GM12878 (cell line): ENCODE measurements around the gene RNF31. TPM values are rescaled to one million over a fixed set of nuclear protein-coding genes. Genes with fewer than 3 reads are reported as not detected.

Experiments used
- CEBPB ChIP-seq, 2 experiments: fragments of 150-350 bp in 1 of 2; IDR thresholded peaks; 2 replicates each; pipeline ENCODE4 v1.6.1; 2012 to 2014; ENCODE audit warnings: low read depth in 2 of 2, low read length in 2 of 2, borderline replicate concordance in 1 of 2, inconsistent platforms in 1 of 2
- CHD4 ChIP-seq: fragments of 200-600 bp; sonication (generic); IDR thresholded peaks from 2 replicates; pipeline ENCODE4 v1.6.1; 2016; ENCODE audit warnings: mild to moderate bottlenecking
- CTCF ChIP-seq, 3 experiments: IDR thresholded peaks in 2 of 3; conservative IDR thresholded peaks in 1 of 3; 2 replicates each; pipeline ENCODE4 v1.5.1; 2011; ENCODE audit warnings: low read depth in 3 of 3, low read length in 3 of 3, mild to moderate bottlenecking in 3 of 3, control low read depth in 2 of 3, moderate library complexity in 2 of 3, inconsistent platforms in 1 of 3, mixed read lengths in 1 of 3; ENCODE audit not compliant: control insufficient read depth in 2 of 3, insufficient read depth in 1 of 3; ENCODE audit errors: extremely low read depth in 1 of 3
- FOXM1 ChIP-seq: IDR thresholded peaks from 2 replicates; pipeline ENCODE4 v1.6.1; 2012; ENCODE audit warnings: low read depth, mild to moderate bottlenecking, inconsistent platforms, low read length, moderate library complexity
- GATAD2B ChIP-seq: fragments of 450-650 bp; conservative IDR thresholded peaks from 2 replicates; pipeline ENCODE4 v1.6.1; 2017; ENCODE audit warnings: low read depth, mild to moderate bottlenecking, moderate library complexity
- HDAC6 ChIP-seq: fragments of 200-600 bp; sonication (generic); IDR thresholded peaks from one replicate; pipeline ENCODE4 v1.8.0; 2017; ENCODE audit warnings: antibody characterized with exemption; ENCODE audit not compliant: unreplicated experiment
- HSF1 ChIP-seq: fragments of 150-350 bp; IDR thresholded peaks from 2 replicates; pipeline ENCODE4 v1.6.1; 2014; ENCODE audit warnings: mild to moderate bottlenecking, low read depth, low read length
- KAT2A ChIP-seq: conservative IDR thresholded peaks from 2 replicates; pipeline ENCODE4 v1.6.1; 2011; ENCODE audit warnings: low read depth, low read length; ENCODE audit not compliant: control insufficient read depth
- RAD21 ChIP-seq: IDR thresholded peaks from 2 replicates; pipeline ENCODE4 v1.6.1; 2011; ENCODE audit warnings: mild to moderate bottlenecking, low read depth, low read length, moderate library complexity; ENCODE audit not compliant: insufficient read depth
- RB1 ChIP-seq: fragments of 450-650 bp; formaldehyde crosslinking; IDR thresholded peaks from 2 replicates; pipeline ENCODE4 v1.6.1; 2017; ENCODE audit warnings: mild to moderate bottlenecking, borderline replicate concordance
- SIX5 ChIP-seq: IDR thresholded peaks from 2 replicates; pipeline ENCODE4 v1.6.1; 2011; ENCODE audit warnings: mild to moderate bottlenecking, low read depth, low read length, moderate library complexity; ENCODE audit not compliant: severe bottlenecking
- SMAD1 ChIP-seq: fragments of 450-650 bp; IDR thresholded peaks from 2 replicates; pipeline ENCODE4 v1.6.1; 2018; ENCODE audit warnings: mild to moderate bottlenecking, low read depth; ENCODE audit not compliant: partially characterized antibody
- SMARCA5 ChIP-seq: fragments of 450-650 bp; IDR thresholded peaks from 2 replicates; pipeline ENCODE4 v1.6.1; 2017; ENCODE audit warnings: mild to moderate bottlenecking
- SP1 ChIP-seq: IDR thresholded peaks from one replicate; pipeline ENCODE4 v1.6.1; 2011; ENCODE audit warnings: low read depth, low read length
- SRF ChIP-seq, 2 experiments: IDR thresholded peaks; 2 replicates each; pipeline ENCODE4 v1.6.1; 2011; ENCODE audit warnings: low read depth in 2 of 2, low read length in 2 of 2, mild to moderate bottlenecking in 1 of 2, moderate library complexity in 1 of 2
- ZNF687 ChIP-seq: fragments of 450-650 bp; IDR thresholded peaks from 2 replicates; pipeline ENCODE4 v1.6.1; 2017; ENCODE audit warnings: mild to moderate bottlenecking, moderate library complexity
- polyA plus RNA-seq, 11 experiments: library from polyadenylated mRNA; depleted of rRNA in 4 of 11; unstranded in 6 of 11; stranded (reverse) in 5 of 11; fragments of >200 nt; fragmentation: Nextera tagmentation in 4 of 11; fragmentation: Illumina TruSeq in 1 of 11; extraction: Ambion mirVana in 4 of 11; extraction: Trizol in 1 of 11; gene quantifications; 1 replicate in 1 of 11; 2 replicates in 10 of 11; pipeline versions ENCODE4 v1.2.1 to v1.2.3, GENCODE V29; 2011 to 2016; ENCODE audit warnings: inconsistent platforms in 2 of 11, missing spikeins in 2 of 11, low read depth in 1 of 11
- total RNA-seq, 4 experiments: library from RNA; depleted of rRNA in 3 of 4; stranded (reverse); fragments of >200 nt in 3 of 4; fragmentation: Illumina TruSeq in 1 of 4; extraction: Trizol in 1 of 4; gene quantifications; 2 replicates each; pipeline versions ENCODE4 v1.2.1 to v1.2.3, GENCODE V29; 2013 to 2021
- TF ChIP-seq, protein P1 (sequence below): fragments of 450-650 bp; IDR thresholded peaks from 2 replicates; pipeline ENCODE4 v1.6.1; 2017; ENCODE audit warnings: low read depth, mild to moderate bottlenecking, moderate library complexity

The RNF31 gene
- total and polyA plus RNA-seq, 10 of the 15 experiments (the other 5 are each of a cell fraction or from before 2014, with no cell fraction given) = 8.5 to 92.7 (median 52.0) TPM

DNA sequence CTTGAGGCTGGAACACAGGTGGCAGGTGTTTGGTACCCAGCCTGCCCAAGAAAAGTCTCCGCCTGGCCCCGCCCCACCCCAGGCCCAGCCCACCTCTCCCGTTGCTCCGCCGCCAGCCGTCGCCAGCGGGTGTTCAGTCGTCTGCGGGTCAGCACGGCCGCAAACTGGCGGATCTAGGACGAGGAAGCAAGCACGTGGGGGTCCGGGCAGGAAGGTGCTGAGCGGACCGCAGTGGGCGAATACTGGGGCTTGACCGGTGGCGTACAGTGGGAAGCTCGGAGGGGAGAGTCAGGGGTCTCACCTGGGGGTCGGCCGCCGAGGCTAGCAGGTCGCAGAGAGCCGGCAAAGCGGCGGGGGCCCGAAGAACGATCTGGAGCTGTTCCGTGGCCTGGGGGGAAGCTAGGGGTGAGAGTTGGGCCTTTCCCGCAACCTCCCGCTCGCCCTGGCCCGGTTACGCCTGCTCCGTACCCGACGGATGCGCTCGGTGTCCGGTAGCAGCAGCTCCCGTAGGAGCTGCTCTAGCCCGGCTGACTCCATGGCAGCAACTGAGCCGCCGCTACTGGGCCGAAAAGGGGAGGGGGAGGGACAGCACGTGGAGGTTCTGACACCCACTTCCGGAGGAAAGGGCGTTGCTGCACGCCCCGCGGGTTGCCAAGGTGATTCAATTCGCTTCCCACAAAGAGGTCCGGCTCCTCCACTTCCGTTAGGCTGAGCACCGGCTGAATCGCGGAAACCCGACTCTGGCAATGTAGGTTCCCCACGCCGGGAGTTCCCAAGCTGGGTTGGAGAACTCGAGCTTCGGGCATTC, 41.2 kb downstream of the RNF31 start, which contains the start of gene IPO4 (continued):
- TF ChIP-seq HDAC6 = no peak
- TF ChIP-seq, protein P1, sequence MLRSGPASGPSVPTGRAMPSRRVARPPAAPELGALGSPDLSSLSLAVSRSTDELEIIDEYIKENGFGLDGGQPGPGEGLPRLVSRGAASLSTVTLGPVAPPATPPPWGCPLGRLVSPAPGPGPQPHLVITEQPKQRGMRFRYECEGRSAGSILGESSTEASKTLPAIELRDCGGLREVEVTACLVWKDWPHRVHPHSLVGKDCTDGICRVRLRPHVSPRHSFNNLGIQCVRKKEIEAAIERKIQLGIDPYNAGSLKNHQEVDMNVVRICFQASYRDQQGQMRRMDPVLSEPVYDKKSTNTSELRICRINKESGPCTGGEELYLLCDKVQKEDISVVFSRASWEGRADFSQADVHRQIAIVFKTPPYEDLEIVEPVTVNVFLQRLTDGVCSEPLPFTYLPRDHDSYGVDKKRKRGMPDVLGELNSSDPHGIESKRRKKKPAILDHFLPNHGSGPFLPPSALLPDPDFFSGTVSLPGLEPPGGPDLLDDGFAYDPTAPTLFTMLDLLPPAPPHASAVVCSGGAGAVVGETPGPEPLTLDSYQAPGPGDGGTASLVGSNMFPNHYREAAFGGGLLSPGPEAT = peak; percentile 84
- TF ChIP-seq RB1 = peak; percentile 97
- TF ChIP-seq SRF (IDR thresholded peaks at IDR 0.05; ENCODE audit: low read depth in 2 of 2, low read length in 2 of 2) = peak; percentile 59 to 95; a peak in 3 of 4 replicates
- TF ChIP-seq SP1 = peak; percentile 92
- no peak for TF ChIP-seq KAT2A
- no peak for TF ChIP-seq SMAD1
- TF ChIP-seq CHD4 = no peak
- TF ChIP-seq CEBPB (IDR thresholded peaks at IDR 0.05; ENCODE audit: borderline replicate concordance in 1 of 2, low read depth in 2 of 2, low read length in 2 of 2) = no peak
- no peak for TF ChIP-seq CTCF (IDR thresholded peaks at IDR 0.05 in 2 of 3, conservative IDR thresholded peaks at IDR 0.05 in 1 of 3; ENCODE audit: control insufficient read depth in 2 of 3, extremely low read depth in 1 of 3, insufficient read depth in 1 of 3, low read depth in 3 of 3, low read length in 3 of 3)
- TF ChIP-seq FOXM1 = peak; percentile 62; the same call in 1 of the 2 replicates
- TF ChIP-seq SMARCA5 = 0 out of 2 replicates have a peak, but pooled peaks have one; percentile 46
- no peak for TF ChIP-seq RAD21
- TF ChIP-seq ZNF687 = peak; percentile 59; the same call in 1 of the 2 replicates
- 0 out of 2 replicates have a peak, but pooled peaks have one; percentile 59 for TF ChIP-seq GATAD2B
- peak; percentile 76 for TF ChIP-seq SIX5
- TF ChIP-seq HSF1 = peak; percentile 88; the same call in 1 of the 2 replicates
